ENCODE measurements around the gene ASZ1. TPM values are rescaled to one million over a fixed set of nuclear protein-coding genes. Genes with fewer than 3 reads are reported as not detected.

The ASZ1 gene
- total RNA-seq, 2 experiments from 2014 or later, result not detected

- no peaks in the 10 kb centered on the region for H3K4me1 Mint-ChIP-seq
- ChIA-PET POLR2A (no interaction called here), CTCF (no interaction called here)
- peaks cover 3% of the 10 kb centered on the region for H3K9me3 Mint-ChIP-seq
- H3K4me3 Mint-ChIP-seq, result no peak overlapping the region
- H3K36me3 Mint-ChIP-seq (ENCODE audit: low read depth), result no peaks in the 10 kb centered on the region
- H3K27ac Mint-ChIP-seq, result no peak overlapping the region
- no peak for DNase-seq
- no peaks in the 10 kb centered on the region for H3K27me3 Mint-ChIP-seq
These were observed 37.4 kb downstream of the ASZ1 start for GRCh38 chr7:117389871-117390270.

DNA sequence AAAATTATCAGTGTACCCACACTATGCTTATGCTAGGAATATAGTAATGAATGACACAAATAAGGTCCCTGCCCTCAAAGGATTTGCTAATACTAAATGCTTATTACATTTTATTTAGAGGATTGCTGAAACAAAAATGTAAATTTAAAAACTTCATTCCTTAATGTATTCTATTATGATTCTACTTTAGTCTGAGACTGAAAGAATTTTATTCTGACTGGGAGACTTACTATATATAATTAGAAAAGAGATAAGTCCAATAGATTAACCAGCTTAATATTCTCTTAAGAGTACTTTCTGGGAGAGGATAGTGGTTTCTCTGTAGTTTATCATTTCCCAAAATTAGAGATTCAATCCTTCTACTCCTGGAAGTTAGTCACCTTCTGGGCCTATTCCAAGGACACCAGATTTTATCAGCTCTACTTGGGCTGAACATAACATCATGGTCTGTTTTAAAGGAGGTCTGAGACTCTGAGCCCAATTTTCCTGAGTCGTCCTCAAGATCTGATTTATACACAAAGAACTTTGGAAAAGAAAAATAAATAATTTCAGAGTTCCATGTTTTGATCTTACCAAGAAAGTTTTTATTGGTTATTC, 41.1 kb downstream of the ASZ1 start:
- no peaks in the 10 kb centered on the region for H3K4me1 Mint-ChIP-seq
- H3K36me3 Mint-ChIP-seq (ENCODE audit: low read depth), result no peaks in the 10 kb centered on the region
- H3K9me3 Mint-ChIP-seq, result peaks cover 3% of the 10 kb centered on the region
- CTCF ChIA-PET, result no interaction called here
- no peak overlapping the region for H3K27ac Mint-ChIP-seq
- POLR2A ChIA-PET, result no interaction called here
- no peak overlapping the region for H3K4me3 Mint-ChIP-seq
- no peak for DNase-seq
- no peaks in the 10 kb centered on the region for H3K27me3 Mint-ChIP-seq

DNA sequence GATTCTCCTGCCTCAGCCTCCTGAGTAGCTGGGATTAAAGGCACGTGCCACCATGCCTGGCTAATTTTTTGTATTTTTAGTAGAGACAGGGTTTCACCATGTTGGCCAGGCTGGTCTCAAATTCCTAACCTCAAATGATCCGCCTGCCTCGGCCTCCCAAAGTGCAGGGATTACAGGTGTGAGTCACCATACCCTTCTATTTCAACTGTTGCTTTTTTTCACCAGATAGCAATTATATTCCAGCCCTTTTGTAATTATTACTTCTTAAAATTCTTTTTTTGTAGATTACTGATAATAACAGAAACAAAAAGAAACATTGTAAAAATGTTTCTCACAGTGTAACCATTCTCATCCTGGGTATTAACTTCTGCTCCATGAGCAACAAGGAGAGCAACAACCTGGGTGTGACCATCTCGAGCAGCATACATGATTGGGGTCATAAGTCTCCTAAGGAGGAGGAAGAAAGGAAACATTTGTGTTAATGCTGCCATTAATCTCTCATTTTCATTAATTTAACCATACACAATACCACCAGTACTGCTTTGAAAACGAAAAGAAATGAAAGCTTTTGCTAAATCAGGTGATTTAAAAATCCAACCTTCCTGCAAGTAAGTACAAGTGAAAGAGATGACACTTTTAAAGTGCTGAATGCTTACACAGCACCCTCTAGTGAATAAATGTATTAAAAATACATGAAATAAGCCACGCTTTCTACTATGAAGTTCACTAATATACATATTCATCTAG, 41.8 kb downstream of the ASZ1 start:
- CTCF ChIA-PET, result no interaction called here
- H3K27ac Mint-ChIP-seq, result no peak overlapping the region
- no peaks in the 10 kb centered on the region for H3K36me3 Mint-ChIP-seq (ENCODE audit: low read depth)
- H3K4me1 Mint-ChIP-seq, result no peaks in the 10 kb centered on the region
- DNase-seq, result no peak
- no peak overlapping the region for H3K4me3 Mint-ChIP-seq
- POLR2A ChIA-PET, result no interaction called here
- H3K27me3 Mint-ChIP-seq, result no peaks in the 10 kb centered on the region
- H3K9me3 Mint-ChIP-seq, result peaks cover 3% of the 10 kb centered on the region

DNA sequence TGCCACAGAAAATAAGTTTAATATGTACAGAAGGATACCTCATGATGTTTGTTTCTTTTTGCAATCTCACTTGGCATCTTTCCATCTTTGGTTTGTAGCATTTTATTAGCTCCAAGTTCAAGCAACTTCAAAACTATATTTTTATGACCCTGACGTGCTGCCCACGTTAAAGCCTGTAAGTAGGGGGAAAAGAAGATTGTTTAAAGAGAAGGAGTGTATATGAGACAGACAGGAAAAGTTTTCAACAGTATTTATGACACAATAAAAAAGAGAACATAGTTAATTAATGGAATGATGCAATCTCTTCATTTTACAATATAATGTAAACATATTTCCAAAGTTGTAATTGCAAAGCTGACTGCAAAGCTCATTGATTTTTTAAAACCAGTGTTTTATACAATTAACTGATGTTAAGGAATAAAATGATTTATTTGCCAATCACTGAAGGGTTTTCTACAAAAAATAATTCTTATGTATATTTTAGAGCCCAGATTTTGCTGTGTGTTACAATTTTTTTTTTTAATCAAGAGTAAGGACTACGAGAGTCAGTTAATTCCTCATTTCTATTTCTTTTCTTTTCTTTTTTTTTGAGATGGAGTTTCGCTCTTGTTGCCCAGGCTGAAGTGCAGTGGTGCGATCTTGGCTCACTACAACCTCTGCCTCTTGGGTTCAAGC, 42.5 kb downstream of the ASZ1 start:
- no peak overlapping the region for H3K27ac Mint-ChIP-seq
- CTCF ChIA-PET, result no interaction called here
- POLR2A ChIA-PET, result no interaction called here

GRCh38 chr7:117383483-117384189, 43.7 kb downstream of the ASZ1 start:
- Mint-ChIP-seq H3K4me3 (no peak overlapping the region), H3K9me3 (peaks cover 2% of the 10 kb centered on the region), H3K36me3 (ENCODE audit: low read depth) (no peaks in the 10 kb centered on the region), H3K4me1 (no peaks in the 10 kb centered on the region), H3K27me3 (no peaks in the 10 kb centered on the region), H3K27ac (no peak overlapping the region)
- CTCF ChIA-PET, result no interaction called here
- DNase-seq, result no peak
- POLR2A ChIA-PET, result no interaction called here

More for the DNA sequence above, 42.5 kb downstream of the ASZ1 start:
- DNase-seq, result no peak
- no peaks in the 10 kb centered on the region for H3K4me1 Mint-ChIP-seq
- H3K9me3 Mint-ChIP-seq, result peaks cover 3% of the 10 kb centered on the region
- no peak overlapping the region for H3K4me3 Mint-ChIP-seq
- H3K27me3 Mint-ChIP-seq, result no peaks in the 10 kb centered on the region
- no peaks in the 10 kb centered on the region for H3K36me3 Mint-ChIP-seq (ENCODE audit: low read depth)

DNA sequence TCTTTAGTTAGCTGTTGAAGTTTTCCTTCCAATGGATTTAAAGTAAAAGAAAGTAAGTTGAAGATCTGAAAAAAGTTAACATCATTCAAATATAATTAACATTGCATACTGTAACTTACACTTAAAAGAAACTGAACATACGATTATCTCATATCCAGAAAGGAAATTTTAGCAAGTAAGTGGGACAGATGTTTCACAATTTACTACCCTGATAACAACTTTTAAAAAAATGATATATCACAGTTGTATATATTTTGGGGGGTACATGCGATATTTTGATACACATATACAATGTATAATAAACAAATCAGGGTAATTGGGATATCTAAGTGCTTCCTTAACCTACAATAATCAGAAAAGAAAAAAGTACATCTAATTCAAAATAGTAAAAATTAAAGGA, 44.2 kb downstream of the ASZ1 start:
- ChIA-PET POLR2A (no interaction called here), CTCF (no interaction called here)
- Mint-ChIP-seq H3K4me3 (no peak overlapping the region), H3K27ac (no peak overlapping the region), H3K36me3 (ENCODE audit: low read depth) (no peaks in the 10 kb centered on the region), H3K9me3 (no peaks in the 10 kb centered on the region), H3K4me1 (no peaks in the 10 kb centered on the region), H3K27me3 (no peaks in the 10 kb centered on the region)
- no peak for DNase-seq

DNA sequence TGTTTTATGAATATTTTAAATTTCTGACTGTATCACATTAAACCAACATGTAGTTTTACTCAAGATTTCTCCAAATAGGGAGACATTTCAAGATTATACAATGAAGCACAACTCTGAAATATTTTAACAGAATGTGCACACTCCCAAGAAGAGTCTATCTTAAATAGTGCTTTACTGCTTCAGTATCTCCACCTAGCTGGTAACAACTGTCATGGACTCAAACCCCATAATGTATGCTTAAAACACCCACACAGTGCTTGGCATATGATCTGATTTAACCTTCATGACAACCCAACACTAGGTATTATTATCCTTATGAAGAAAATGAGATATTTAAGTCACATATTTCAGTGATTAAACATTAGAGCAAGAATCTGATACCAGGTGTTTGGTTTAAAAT, 45.9 kb downstream of the ASZ1 start:
- no peaks in the 10 kb centered on the region for H3K9me3 Mint-ChIP-seq
- H3K4me1 Mint-ChIP-seq, result no peaks in the 10 kb centered on the region
- H3K4me3 Mint-ChIP-seq, result no peak overlapping the region
- ChIA-PET POLR2A (no interaction called here), CTCF (no interaction called here)
- no peaks in the 10 kb centered on the region for H3K36me3 Mint-ChIP-seq (ENCODE audit: low read depth)
- H3K27me3 Mint-ChIP-seq, result no peaks in the 10 kb centered on the region
- H3K27ac Mint-ChIP-seq, result no peak overlapping the region
- DNase-seq, result no peak

- Mint-ChIP-seq H3K4me3 (no peak overlapping the region), H3K27ac (no peak overlapping the region), H3K27me3 (no peaks in the 10 kb centered on the region), H3K4me1 (no peaks in the 10 kb centered on the region), H3K36me3 (ENCODE audit: low read depth) (no peaks in the 10 kb centered on the region), H3K9me3 (no peaks in the 10 kb centered on the region)
- ChIA-PET CTCF (no interaction called here), POLR2A (no interaction called here)
- no peak for DNase-seq
These were observed 51.9 kb downstream of the ASZ1 start for GRCh38 chr7:117375380-117375779.

GRCh38 chr7:117372073-117372472, 55.2 kb downstream of the ASZ1 start:
- H3K4me3 Mint-ChIP-seq, result no peak overlapping the region

GRCh38 chr7:117364339-117365080, 62.8 kb downstream of the ASZ1 start:
- no peaks in the 10 kb centered on the region for H3K36me3 Mint-ChIP-seq (ENCODE audit: low read depth)
- CTCF ChIA-PET, result no interaction called here
- H3K9me3 Mint-ChIP-seq, result no peaks in the 10 kb centered on the region

More at GRCh38 chr7:117372073-117372472, 55.2 kb downstream of the ASZ1 start:
- ChIA-PET CTCF (no interaction called here), POLR2A (no interaction called here)
- H3K27ac Mint-ChIP-seq, result no peak overlapping the region
- H3K9me3 Mint-ChIP-seq, result no peaks in the 10 kb centered on the region
- no peaks in the 10 kb centered on the region for H3K27me3 Mint-ChIP-seq
- DNase-seq, result no peak
- H3K36me3 Mint-ChIP-seq (ENCODE audit: low read depth), result no peaks in the 10 kb centered on the region
- H3K4me1 Mint-ChIP-seq, result no peaks in the 10 kb centered on the region

GRCh38 chr7:117362294-117362888, 64.9 kb downstream of the ASZ1 start:
- H3K9me3 Mint-ChIP-seq, result no peaks in the 10 kb centered on the region
- no peaks in the 10 kb centered on the region for H3K4me1 Mint-ChIP-seq
- CTCF ChIA-PET, result no interaction called here
- H3K4me3 Mint-ChIP-seq, result no peak overlapping the region
- no peaks in the 10 kb centered on the region for H3K27me3 Mint-ChIP-seq
- no peak overlapping the region for H3K27ac Mint-ChIP-seq
- POLR2A ChIA-PET, result no interaction called here
- DNase-seq, result no peak
- no peaks in the 10 kb centered on the region for H3K36me3 Mint-ChIP-seq (ENCODE audit: low read depth)

More at GRCh38 chr7:117364339-117365080, 62.8 kb downstream of the ASZ1 start:
- H3K4me3 Mint-ChIP-seq, result no peak overlapping the region
- no peak for DNase-seq
- no peaks in the 10 kb centered on the region for H3K27me3 Mint-ChIP-seq
- no peaks in the 10 kb centered on the region for H3K4me1 Mint-ChIP-seq
- H3K27ac Mint-ChIP-seq, result no peak overlapping the region
- POLR2A ChIA-PET, result no interaction called here

GRCh38 chr7:117350027-117350426, 77.3 kb downstream of the ASZ1 start:
- POLR2A ChIA-PET, result no interaction called here
- Mint-ChIP-seq H3K36me3 (ENCODE audit: low read depth) (no peaks in the 10 kb centered on the region), H3K4me3 (no peak overlapping the region)

DNA sequence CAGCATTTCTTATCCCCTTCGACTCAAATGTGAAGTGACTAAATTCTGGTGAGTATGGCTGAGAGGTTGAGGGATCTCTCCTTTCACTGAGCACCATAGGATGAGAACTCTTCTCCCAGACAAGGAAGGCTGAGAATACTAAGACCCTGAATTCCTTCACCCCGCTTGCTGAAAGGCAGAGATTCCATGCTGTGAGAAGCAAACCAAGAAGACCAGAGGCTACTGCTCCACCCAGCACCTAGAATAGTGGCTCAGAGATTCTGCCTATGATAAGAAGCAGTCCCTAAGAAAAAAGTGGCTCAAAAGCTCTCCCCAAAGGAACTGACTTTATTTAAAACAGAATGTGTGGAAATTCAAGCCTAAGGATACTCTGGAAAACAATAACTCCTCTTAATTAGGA, 77.7 kb downstream of the ASZ1 start:
- no peak overlapping the region for H3K4me3 Mint-ChIP-seq
- H3K27me3 Mint-ChIP-seq, result no peaks in the 10 kb centered on the region
- no peaks in the 10 kb centered on the region for H3K9me3 Mint-ChIP-seq
- H3K4me1 Mint-ChIP-seq, result no peaks in the 10 kb centered on the region
- no peak for DNase-seq
- no peaks in the 10 kb centered on the region for H3K36me3 Mint-ChIP-seq (ENCODE audit: low read depth)
- no peak overlapping the region for H3K27ac Mint-ChIP-seq
- CTCF ChIA-PET, result no interaction called here
- POLR2A ChIA-PET, result no interaction called here

More at GRCh38 chr7:117350027-117350426, 77.3 kb downstream of the ASZ1 start:
- CTCF ChIA-PET, result no interaction called here
- Mint-ChIP-seq H3K4me1 (no peaks in the 10 kb centered on the region), H3K27ac (no peak overlapping the region), H3K9me3 (no peaks in the 10 kb centered on the region), H3K27me3 (no peaks in the 10 kb centered on the region)
- no peak for DNase-seq

Data from activated CD4-positive, alpha-beta memory T cell treated with anti-CD3 and anti-CD28 coated beads, Interleukin-2, amount 10 ng/mL, durations not matched to agents 7 days and 5 days (primary cell).